GM20000 (cell line): ENCODE measurements around the gene MMP10.

Experiments
- DNase-seq: peaks from one replicate; pipeline ENCODE4 v3.0.0; 2012; ENCODE audit warnings: low spot score
- TF ChIP-seq, protein P1 (sequence below): IDR thresholded peaks from 2 replicates; pipeline ENCODE4 v1.5.1; 2012; ENCODE audit warnings: mild to moderate bottlenecking, control low read depth; ENCODE audit errors: extremely low read depth, missing control alignments

MMP10 gene

DNA sequence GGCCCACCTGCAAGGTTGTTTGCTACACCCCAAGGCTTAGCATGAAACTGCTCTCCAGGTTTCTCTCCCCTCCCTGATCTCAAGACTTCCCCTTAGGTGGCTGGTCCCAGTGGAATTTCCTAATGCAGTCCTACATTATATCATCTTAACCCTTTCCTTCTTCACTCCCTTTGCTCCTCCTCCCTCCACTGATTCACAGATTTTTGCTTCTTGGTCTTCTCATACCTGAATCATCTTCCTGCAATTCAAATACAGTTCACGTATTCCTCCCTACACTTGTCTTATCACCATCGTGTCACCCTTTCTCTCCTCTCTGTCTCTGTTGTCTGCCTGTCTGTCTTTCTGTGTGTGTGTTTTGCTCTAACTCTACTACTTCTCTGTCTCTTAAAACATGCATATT lies 17.0 kb downstream of the MMP10 start:
- no peak for DNase-seq
- TF ChIP-seq, protein P1, sequence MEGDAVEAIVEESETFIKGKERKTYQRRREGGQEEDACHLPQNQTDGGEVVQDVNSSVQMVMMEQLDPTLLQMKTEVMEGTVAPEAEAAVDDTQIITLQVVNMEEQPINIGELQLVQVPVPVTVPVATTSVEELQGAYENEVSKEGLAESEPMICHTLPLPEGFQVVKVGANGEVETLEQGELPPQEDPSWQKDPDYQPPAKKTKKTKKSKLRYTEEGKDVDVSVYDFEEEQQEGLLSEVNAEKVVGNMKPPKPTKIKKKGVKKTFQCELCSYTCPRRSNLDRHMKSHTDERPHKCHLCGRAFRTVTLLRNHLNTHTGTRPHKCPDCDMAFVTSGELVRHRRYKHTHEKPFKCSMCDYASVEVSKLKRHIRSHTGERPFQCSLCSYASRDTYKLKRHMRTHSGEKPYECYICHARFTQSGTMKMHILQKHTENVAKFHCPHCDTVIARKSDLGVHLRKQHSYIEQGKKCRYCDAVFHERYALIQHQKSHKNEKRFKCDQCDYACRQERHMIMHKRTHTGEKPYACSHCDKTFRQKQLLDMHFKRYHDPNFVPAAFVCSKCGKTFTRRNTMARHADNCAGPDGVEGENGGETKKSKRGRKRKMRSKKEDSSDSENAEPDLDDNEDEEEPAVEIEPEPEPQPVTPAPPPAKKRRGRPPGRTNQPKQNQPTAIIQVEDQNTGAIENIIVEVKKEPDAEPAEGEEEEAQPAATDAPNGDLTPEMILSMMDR: no peak

DNA sequence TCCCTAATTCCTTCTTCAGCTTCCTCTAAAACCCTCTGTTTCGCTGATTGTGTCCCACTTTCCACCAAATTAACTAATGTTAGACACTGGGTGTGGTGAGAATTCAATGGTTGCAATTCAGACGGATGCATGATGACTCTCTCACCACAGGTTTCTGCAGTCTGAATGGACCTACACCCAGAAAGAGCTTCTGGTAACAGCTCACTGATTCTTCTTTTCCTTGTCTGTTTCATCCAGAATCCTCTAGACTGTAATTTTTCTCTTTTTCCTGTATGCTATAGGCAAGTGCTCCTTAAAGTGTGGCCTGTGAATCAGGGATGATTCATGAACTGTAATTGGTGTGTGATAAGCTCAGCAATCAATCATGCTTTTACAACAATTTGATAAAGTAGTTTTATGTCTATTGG lies 18.1 kb downstream of the MMP10 start:
- TF ChIP-seq, protein P1: no peak
- DNase-seq: no peak

DNA sequence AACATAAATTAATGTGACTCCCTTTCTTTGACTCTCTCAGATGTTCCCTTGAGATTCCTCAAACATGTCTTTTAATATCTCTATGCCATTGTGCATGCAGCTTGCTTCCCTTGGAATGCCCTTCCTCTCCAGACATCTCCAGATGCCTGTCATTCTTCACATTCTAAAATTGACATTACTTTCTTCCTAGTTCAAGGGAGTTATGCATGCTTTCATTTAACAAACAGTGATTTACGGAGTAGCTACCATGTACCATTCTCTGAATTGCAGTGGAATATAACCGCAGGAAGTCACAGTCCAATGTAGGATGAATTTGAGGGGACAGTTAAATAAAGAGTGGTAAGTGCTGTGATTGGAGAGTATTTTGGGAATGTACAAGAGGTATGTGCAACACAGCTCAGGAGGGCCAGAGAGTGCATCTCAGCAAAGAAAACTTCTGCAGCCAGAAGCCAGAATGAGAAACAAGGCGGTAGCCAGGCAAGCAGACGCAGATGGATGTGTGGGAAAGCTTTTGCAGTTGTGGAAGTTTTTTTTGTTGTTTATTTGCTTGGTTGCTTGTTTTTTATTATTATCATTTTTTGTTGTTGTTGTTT lies 18.7 kb downstream of the MMP10 start:
- TF ChIP-seq, protein P1: no peak
- DNase-seq: no peak

DNA sequence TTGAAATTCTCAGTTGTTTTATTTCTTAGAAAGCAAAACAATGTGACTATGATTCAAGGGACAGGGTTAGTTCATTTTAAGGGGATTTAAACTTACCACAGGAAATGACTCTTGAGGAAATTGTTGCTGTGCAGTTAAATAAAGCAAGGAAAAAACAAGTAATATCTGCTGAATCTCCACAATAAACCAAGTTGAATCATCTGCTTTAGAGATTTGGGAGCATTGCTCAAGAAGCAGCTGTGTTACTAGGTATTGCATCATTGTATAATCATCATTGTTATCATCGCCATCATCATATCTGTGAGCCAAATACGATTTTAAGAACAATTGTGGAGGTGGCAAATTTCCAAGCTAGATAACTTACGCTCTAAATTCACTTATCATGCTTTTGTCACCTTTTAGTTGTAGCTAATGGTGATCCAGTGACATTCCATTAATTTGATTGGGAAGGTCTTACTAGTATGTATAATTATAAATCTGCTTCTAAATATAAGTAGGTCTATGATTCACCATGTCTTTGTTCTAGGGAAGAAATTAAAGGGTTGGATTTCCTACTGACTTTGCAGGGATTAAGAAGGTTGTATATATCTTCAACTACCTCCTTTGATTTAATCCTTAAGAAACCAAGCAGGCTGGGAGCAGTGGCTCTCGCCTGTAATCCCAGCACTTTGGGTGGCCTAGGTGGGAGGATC lies 19.9 kb downstream of the MMP10 start:
- TF ChIP-seq, protein P1: no peak
- no peak for DNase-seq

DNA sequence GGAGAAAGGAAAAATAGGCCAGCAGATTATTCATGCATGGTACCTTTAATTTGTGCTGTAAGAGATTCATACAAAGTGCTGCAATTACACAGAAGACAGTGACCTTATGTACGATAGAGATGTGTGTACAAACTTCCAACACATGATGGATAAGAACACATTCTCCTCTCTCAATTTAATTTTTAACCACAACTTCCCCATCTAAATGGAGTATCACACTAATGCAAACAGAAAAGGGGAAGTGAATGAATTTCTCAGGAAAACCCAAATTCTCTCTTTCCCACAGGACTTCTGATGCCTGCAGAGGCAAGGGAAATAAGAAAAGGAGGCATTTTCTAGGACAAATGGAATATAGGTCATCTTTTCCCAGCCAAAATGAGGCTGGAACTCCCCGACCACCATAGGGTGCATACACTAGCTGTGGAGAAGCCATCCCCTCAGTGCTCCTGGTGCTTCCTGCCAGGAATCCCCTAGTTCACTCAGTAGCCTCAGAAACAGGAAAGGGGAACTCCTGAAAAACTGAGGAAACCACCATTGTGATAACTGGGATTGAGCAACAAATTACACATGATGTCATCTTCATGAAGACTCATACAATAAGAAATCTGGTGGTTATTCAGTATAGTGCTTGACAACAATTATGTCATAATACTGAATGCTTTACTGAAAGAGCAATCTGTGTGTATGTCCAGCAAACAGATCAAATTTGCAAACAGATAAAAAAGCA lies 22.4 kb downstream of the MMP10 start:
- no peak for DNase-seq
- TF ChIP-seq, protein P1: no peak

DNA sequence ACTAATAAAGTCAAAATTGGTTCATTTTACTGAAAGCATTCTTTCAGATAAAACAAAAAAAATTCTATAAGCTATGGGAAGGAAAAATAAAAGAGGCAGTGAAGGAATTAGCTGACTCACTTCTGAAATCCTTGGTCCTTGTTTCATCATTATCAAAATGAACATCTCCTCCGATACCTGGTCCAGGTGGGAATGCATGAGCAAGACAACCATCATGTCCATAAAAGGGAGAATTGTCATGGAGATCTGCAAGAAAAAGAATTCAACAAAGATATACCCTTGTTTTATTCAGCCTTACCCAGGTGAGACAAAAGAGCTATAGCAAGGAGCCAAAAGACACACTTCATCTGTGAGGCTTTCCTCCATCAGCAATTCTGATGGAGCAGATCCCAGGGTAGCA lies 27.2 kb downstream of the MMP10 start:
- no peak for DNase-seq
- TF ChIP-seq, protein P1: no peak

DNA sequence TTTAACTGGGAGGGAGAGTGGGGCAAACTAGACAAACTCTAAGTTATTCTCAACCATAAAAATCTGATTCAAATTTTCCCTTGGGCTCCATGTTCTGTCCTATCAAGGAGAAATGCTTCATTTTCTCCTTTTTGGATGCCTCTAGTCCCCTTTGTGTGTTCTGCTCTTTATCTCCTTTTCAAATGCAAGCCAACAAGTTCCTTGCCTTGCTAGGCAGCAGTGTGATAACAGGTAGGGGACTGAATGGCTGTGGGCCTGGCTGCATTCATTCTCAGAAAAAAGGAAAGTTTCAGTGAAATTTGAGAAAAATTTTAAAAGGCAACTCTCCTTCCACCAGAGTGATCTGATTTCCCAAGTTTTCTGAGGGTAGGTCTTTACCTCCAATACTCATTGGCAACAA lies 28.8 kb downstream of the MMP10 start:
- no peak for DNase-seq
- TF ChIP-seq, protein P1: no peak
